Endodermal cell (in vitro differentiated cells): ENCODE data around the gene CELF4. TPM values are rescaled to one million over a fixed set of nuclear protein-coding genes. Genes with fewer than 3 reads are reported as not detected.
A peak's percentile ranks its signal among the peaks of the same experiment; 100 is the strongest.

ENCODE experiments used
- DNase-seq: peaks from one replicate; pipeline ENCODE4 v3.0.0-alpha.2; 2017
- H3K27ac ChIP-seq: 2 replicates; pipeline ENCODE4 v1.5.1; 2013; ENCODE audit warnings: mild to moderate bottlenecking, low read depth, low read length, moderate library complexity
- H3K27me3 ChIP-seq: 2 replicates; pipeline ENCODE4 v1.6.1; 2013; ENCODE audit warnings: mild to moderate bottlenecking, low read length, moderate library complexity; ENCODE audit not compliant: insufficient read depth, control insufficient read depth, poor library complexity, severe bottlenecking
- H3K36me3 ChIP-seq: 2 replicates; pipeline ENCODE4 v1.7.0; 2013; ENCODE audit warnings: mild to moderate bottlenecking, low read length, moderate library complexity; ENCODE audit not compliant: control insufficient read depth, insufficient read depth
- H3K4me1 ChIP-seq: one replicate; pipeline ENCODE4 v1.7.0; 2013; ENCODE audit warnings: low read length; ENCODE audit not compliant: control insufficient read depth, insufficient read depth
- H3K4me3 ChIP-seq: 2 replicates; pipeline ENCODE4 v1.5.1; 2013; ENCODE audit warnings: mild to moderate bottlenecking, low read length, moderate library complexity
- H3K9ac ChIP-seq: 2 replicates; pipeline ENCODE4 v1.6.1; 2013; ENCODE audit warnings: mild to moderate bottlenecking, low read length, moderate library complexity; ENCODE audit not compliant: poor library complexity, severe bottlenecking; ENCODE audit errors: extremely low read depth
- H3K9me3 ChIP-seq: 2 replicates; pipeline ENCODE4 v1.6.1; 2013; ENCODE audit warnings: mild to moderate bottlenecking, low read length, moderate library complexity; ENCODE audit not compliant: control insufficient read depth
- H3K27ac Mint-ChIP-seq: 2 replicates; pipeline ENCODE4 v1.8.0; 2020; ENCODE audit warnings: mixed read lengths
- H3K27me3 Mint-ChIP-seq: 2 replicates; pipeline ENCODE4 v1.8.0; 2021; ENCODE audit warnings: mild to moderate bottlenecking, mixed read lengths; ENCODE audit not compliant: insufficient read depth
- H3K36me3 Mint-ChIP-seq: 2 replicates; pipeline ENCODE4 v1.8.0; 2020; ENCODE audit warnings: low read depth, mixed read lengths
- H3K4me1 Mint-ChIP-seq: 2 replicates; pipeline ENCODE4 v1.8.0; 2020; ENCODE audit warnings: mixed read lengths
- H3K4me3 Mint-ChIP-seq: 2 replicates; pipeline ENCODE4 v1.8.0; 2020; ENCODE audit warnings: mild to moderate bottlenecking, moderate library complexity, mixed read lengths
- H3K9me3 Mint-ChIP-seq: 2 replicates; pipeline ENCODE4 v1.8.0; 2020; ENCODE audit warnings: mild to moderate bottlenecking, mixed read lengths
- WGBS, 2 experiments: methylation state at CpG; one replicate each; pipeline versions ENCODE4 v1.1.5 to v1.1.7; 2013; ENCODE audit warnings: missing lambda C conversion rate in 2 of 2, mixed read lengths in 1 of 2; ENCODE audit not compliant: insufficient coverage in 1 of 2, insufficient read length in 1 of 2; 5-methylcytosine and 5-hydroxymethylcytosine counted together
- total RNA-seq, 2 donors: library from RNA; stranded (reverse); fragmentation: NEBNext Ultra II Directional in 1 of 2; extraction: Animal tissue kit (Norgen Biotek cat#: 25700) in 1 of 2; gene quantifications; 2 replicates in 1 of 2; 3 replicates in 1 of 2; pipeline ENCODE4 v1.2.1, GENCODE V29; 2021
- TF ChIP-seq, protein P1 (sequence below): fragments of 200-600 bp; sonication (generic); conservative IDR thresholded peaks from 2 replicates; pipeline ENCODE4 v1.5.0; 2021; ENCODE audit warnings: antibody characterized with exemption, mild to moderate bottlenecking

CELF4 gene
- total RNA-seq, 2 donors from 2014 or later, result 5.7 to 6.7 TPM

GRCh38 chr18:37590346-37590745 is 24.7 kb upstream of the CELF4 start:
- DNase-seq, result no peak
- H3K4me3 Mint-ChIP-seq, result no peak overlapping the region
- peaks cover 13% of the 10 kb centered on the region for H3K9me3 ChIP-seq
- H3K9me3 Mint-ChIP-seq, result peaks cover 11% of the 10 kb centered on the region
- H3K27me3 Mint-ChIP-seq, result peaks cover 2% of the 10 kb centered on the region
- WGBS, 2 experiments, result 75% methylated on average over 1 of the region's 1 CpG; no CpG with 5 or more reads in 1 of the 2 experiments
- H3K27ac Mint-ChIP-seq, result no peak overlapping the region
- H3K4me1 ChIP-seq, result peaks cover 15% of the 10 kb centered on the region
- TF ChIP-seq, protein P1, sequence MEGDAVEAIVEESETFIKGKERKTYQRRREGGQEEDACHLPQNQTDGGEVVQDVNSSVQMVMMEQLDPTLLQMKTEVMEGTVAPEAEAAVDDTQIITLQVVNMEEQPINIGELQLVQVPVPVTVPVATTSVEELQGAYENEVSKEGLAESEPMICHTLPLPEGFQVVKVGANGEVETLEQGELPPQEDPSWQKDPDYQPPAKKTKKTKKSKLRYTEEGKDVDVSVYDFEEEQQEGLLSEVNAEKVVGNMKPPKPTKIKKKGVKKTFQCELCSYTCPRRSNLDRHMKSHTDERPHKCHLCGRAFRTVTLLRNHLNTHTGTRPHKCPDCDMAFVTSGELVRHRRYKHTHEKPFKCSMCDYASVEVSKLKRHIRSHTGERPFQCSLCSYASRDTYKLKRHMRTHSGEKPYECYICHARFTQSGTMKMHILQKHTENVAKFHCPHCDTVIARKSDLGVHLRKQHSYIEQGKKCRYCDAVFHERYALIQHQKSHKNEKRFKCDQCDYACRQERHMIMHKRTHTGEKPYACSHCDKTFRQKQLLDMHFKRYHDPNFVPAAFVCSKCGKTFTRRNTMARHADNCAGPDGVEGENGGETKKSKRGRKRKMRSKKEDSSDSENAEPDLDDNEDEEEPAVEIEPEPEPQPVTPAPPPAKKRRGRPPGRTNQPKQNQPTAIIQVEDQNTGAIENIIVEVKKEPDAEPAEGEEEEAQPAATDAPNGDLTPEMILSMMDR, result no peak
- no peaks in the 10 kb centered on the region for H3K36me3 ChIP-seq
- H3K27ac ChIP-seq, result no peak overlapping the region
- H3K4me3 ChIP-seq, result no peak overlapping the region
- no peak overlapping the region for H3K9ac ChIP-seq
- no peaks in the 10 kb centered on the region for H3K36me3 Mint-ChIP-seq
- peaks cover 25% of the 10 kb centered on the region for H3K4me1 Mint-ChIP-seq
- no peaks in the 10 kb centered on the region for H3K27me3 ChIP-seq

GRCh38 chr18:37588289-37588688 is 22.7 kb upstream of the CELF4 start:
- no peak overlapping the region for H3K4me3 ChIP-seq
- H3K9ac ChIP-seq, result no peak overlapping the region
- H3K27ac ChIP-seq, result no peak overlapping the region
- H3K4me1 ChIP-seq, result peaks cover 18% of the 10 kb centered on the region
- Mint-ChIP-seq H3K27ac (no peak overlapping the region), H3K4me3 (no peak overlapping the region), H3K36me3 (no peaks in the 10 kb centered on the region), H3K9me3 (peaks cover 11% of the 10 kb centered on the region), H3K4me1 (peaks cover 40% of the 10 kb centered on the region), H3K27me3 (peaks cover 2% of the 10 kb centered on the region)
- H3K36me3 ChIP-seq, result no peaks in the 10 kb centered on the region
- no peaks in the 10 kb centered on the region for H3K27me3 ChIP-seq
- 87 to 100% methylated on average over 2 of the region's 2 CpGs for WGBS, 2 experiments
- TF ChIP-seq, protein P1, result peak; percentile 40
- peak; percentile 61 for DNase-seq
- peaks cover 13% of the 10 kb centered on the region for H3K9me3 ChIP-seq

DNA sequence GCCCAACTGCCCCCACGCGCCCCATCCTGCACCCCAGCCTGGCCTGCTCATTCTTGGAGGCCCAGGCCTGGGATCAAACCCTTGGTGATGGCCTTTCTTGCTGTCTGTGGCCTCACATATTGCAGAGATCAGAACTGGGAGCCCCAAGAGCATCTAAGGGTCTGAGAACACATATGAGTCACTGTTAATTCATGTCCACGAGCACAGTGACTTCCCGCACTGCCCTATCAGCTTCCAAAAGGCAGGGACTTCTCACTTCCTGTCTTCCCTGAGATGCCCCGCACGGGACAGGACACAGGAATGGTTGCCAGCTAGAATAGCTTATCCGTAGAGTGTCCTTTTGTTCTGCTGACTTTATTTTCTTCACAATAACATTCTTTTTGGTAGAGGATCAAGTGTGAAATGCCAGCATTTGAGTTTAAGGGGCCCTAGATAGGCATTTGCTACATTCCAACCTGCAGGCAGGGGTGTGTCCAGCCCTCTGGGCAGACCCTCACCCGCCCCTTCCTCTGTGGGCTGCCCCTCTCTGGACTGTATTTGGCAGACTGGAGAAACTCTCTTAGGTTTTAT is 21.1 kb upstream of the CELF4 start:
- Histone ChIP-seq H3K4me1 (peaks cover 18% of the 10 kb centered on the region), H3K4me3 (no peak overlapping the region), H3K27ac (no peak overlapping the region), H3K36me3 (no peaks in the 10 kb centered on the region), H3K9me3 (peaks cover 13% of the 10 kb centered on the region), H3K9ac (no peak overlapping the region), H3K27me3 (no peaks in the 10 kb centered on the region)
- H3K27ac Mint-ChIP-seq, result peak overlapping the region; percentile 49
- DNase-seq, result peak; percentile 78
- peaks cover 40% of the 10 kb centered on the region for H3K4me1 Mint-ChIP-seq
- TF ChIP-seq, protein P1, result no peak
- WGBS, 2 experiments, result 85 to 89% methylated on average over 3 to 8 of the region's 8 CpGs
- no peak overlapping the region for H3K4me3 Mint-ChIP-seq
- H3K9me3 Mint-ChIP-seq, result peaks cover 11% of the 10 kb centered on the region
- peaks cover 8% of the 10 kb centered on the region for H3K27me3 Mint-ChIP-seq
- H3K36me3 Mint-ChIP-seq, result no peaks in the 10 kb centered on the region
